CD14-positive monocyte (primary cell): ENCODE data around the gene UBE2G1. TPM values are rescaled to one million over a fixed set of nuclear protein-coding genes. Genes with fewer than 3 reads are reported as not detected.

ENCODE experiments used
- DNase-seq, 3 donors: peaks; one replicate each; pipeline ENCODE4 v3.0.0-alpha.2; 2011 to 2022
- H2AFZ ChIP-seq: 2 replicates; pipeline ENCODE4 v1.6.0; 2012; ENCODE audit warnings: mild to moderate bottlenecking, low read depth, low read length, inconsistent platforms; ENCODE audit not compliant: insufficient read depth, poor library complexity, severe bottlenecking
- H3K27ac ChIP-seq, 2 donors: 1 replicate in 1 of 2; 2 replicates in 1 of 2; pipeline ENCODE4 v1.5.1; 2012 to 2013; ENCODE audit warnings: low read length in 2 of 2, control low read depth in 1 of 2, inconsistent platforms in 1 of 2, low read depth in 1 of 2, mild to moderate bottlenecking in 1 of 2
- H3K27me3 ChIP-seq, 2 donors: one replicate each; pipeline versions ENCODE4 v1.6.0 to v1.6.1; 2011 to 2013; ENCODE audit warnings: low read length in 2 of 2; ENCODE audit not compliant: control insufficient read depth in 2 of 2, insufficient read depth in 2 of 2
- H3K36me3 ChIP-seq, 2 donors: replicated peaks in 1 of 2; 1 replicate in 1 of 2; 2 replicates in 1 of 2; pipeline versions ENCODE4 v1.5.1 to v1.6.1; 2012 to 2013; ENCODE audit warnings: low read length in 2 of 2, control low read depth in 1 of 2, inconsistent platforms in 1 of 2, mild to moderate bottlenecking in 1 of 2; ENCODE audit not compliant: insufficient read depth in 2 of 2, control insufficient read depth in 1 of 2
- H3K4me1 ChIP-seq, 2 donors: 1 replicate in 1 of 2; 2 replicates in 1 of 2; pipeline versions ENCODE4 v1.5.1 to v1.6.1; 2012 to 2013; ENCODE audit warnings: low read length in 2 of 2, control low read depth in 1 of 2, inconsistent platforms in 1 of 2, mild to moderate bottlenecking in 1 of 2, moderate library complexity in 1 of 2; ENCODE audit not compliant: insufficient read depth in 2 of 2, control insufficient read depth in 1 of 2
- H3K4me2 ChIP-seq: replicated peaks from 2 replicates; pipeline ENCODE3; 2012; ENCODE audit warnings: low read length, moderate library complexity, mild to moderate bottlenecking; ENCODE audit not compliant: poor library complexity, severe bottlenecking; ENCODE audit errors: extremely low read depth
- H3K4me3 ChIP-seq, 3 experiments: fragments of 200-600 bp in 1 of 3; sonication (generic) in 1 of 3; replicated peaks in 1 of 3; 1 replicate in 2 of 3; 2 replicates in 1 of 3; pipeline ENCODE4 v1.5.1; 2011 to 2013; ENCODE audit warnings: low read length in 3 of 3, mild to moderate bottlenecking in 3 of 3, control low read depth in 2 of 3, low read depth in 2 of 3, inconsistent platforms in 1 of 3, moderate library complexity in 1 of 3
- H3K79me2 ChIP-seq: 2 replicates; pipeline ENCODE4 v1.6.0; 2012; ENCODE audit warnings: mild to moderate bottlenecking, control low read depth, inconsistent platforms, low read length, moderate library complexity; ENCODE audit not compliant: insufficient read depth
- H3K9ac ChIP-seq: 2 replicates; pipeline ENCODE4 v1.6.0; 2017; ENCODE audit warnings: low read length, mild to moderate bottlenecking; ENCODE audit not compliant: insufficient read depth, poor library complexity, severe bottlenecking
- H3K9me3 ChIP-seq, 2 donors: replicated peaks in 1 of 2; 1 replicate in 1 of 2; 2 replicates in 1 of 2; pipeline versions ENCODE4 v1.5.1 to v1.6.1; 2012 to 2013; ENCODE audit warnings: low read length in 2 of 2, control low read depth in 1 of 2; ENCODE audit not compliant: control insufficient read depth in 1 of 2, insufficient read depth in 1 of 2
- H4K20me1 ChIP-seq: 2 replicates; pipeline ENCODE4 v1.6.0; 2012; ENCODE audit warnings: mild to moderate bottlenecking, low read length, control low read depth, moderate library complexity; ENCODE audit not compliant: insufficient read depth
- H3K27ac Mint-ChIP-seq, 7 donors: one replicate each; pipeline ENCODE4 v1.8.0; 2020; ENCODE audit warnings: mild to moderate bottlenecking in 7 of 7, mixed read lengths in 7 of 7, moderate library complexity in 6 of 7, inconsistent platforms in 2 of 7
- H3K27me3 Mint-ChIP-seq, 3 donors: one replicate each; pipeline ENCODE4 v1.8.0; 2021 to 2022; ENCODE audit warnings: low read depth in 3 of 3, mild to moderate bottlenecking in 3 of 3, mixed read lengths in 3 of 3, moderate library complexity in 3 of 3, inconsistent platforms in 1 of 3
- H3K36me3 Mint-ChIP-seq, 2 donors: one replicate each; pipeline ENCODE4 v1.8.0; 2020; ENCODE audit warnings: mixed read lengths in 2 of 2, inconsistent platforms in 1 of 2, mild to moderate bottlenecking in 1 of 2
- H3K4me1 Mint-ChIP-seq: one replicate; pipeline ENCODE4 v1.8.0; 2020; ENCODE audit warnings: mild to moderate bottlenecking, mixed read lengths
- H3K4me3 Mint-ChIP-seq, 2 donors: one replicate each; pipeline ENCODE4 v1.8.0; 2020; ENCODE audit warnings: mild to moderate bottlenecking in 2 of 2, mixed read lengths in 2 of 2, moderate library complexity in 1 of 2
- H3K9me3 Mint-ChIP-seq, 7 donors: one replicate each; pipeline ENCODE4 v1.8.0; 2020 to 2022; ENCODE audit warnings: mixed read lengths in 7 of 7, mild to moderate bottlenecking in 6 of 7, moderate library complexity in 6 of 7, inconsistent platforms in 2 of 7
- CTCF ChIP-seq: fragments of 200-600 bp; IDR thresholded peaks from one replicate; pipeline ENCODE4 v1.8.0; 2022; ENCODE audit warnings: antibody characterized with exemption, mild to moderate bottlenecking
- WGBS: methylation state at CpG from one replicate; pipeline ENCODE4 v1.1.5; 2013; ENCODE audit warnings: missing lambda C conversion rate; ENCODE audit not compliant: insufficient coverage; 5-methylcytosine and 5-hydroxymethylcytosine counted together
- intact Hi-C, 2 donors: fragments of 100-400 bp; cut with micrococcal nuclease; formaldehyde crosslinking; loops; one replicate each; pipeline versions ENCODE4 v1.15.0 to v1.15.1; 2023
- polyA plus RNA-seq, 3 donors: library from polyadenylated mRNA; depleted of rRNA in 1 of 3; unstranded in 2 of 3; stranded (reverse) in 1 of 3; fragments of 300-500 nt in 2 of 3; fragments of >200 nt in 1 of 3; fragmentation: Illumina TruSeq in 2 of 3; gene quantifications; 1 replicate in 2 of 3; 2 replicates in 1 of 3; pipeline ENCODE4 v1.2.3, GENCODE V29; 2012 to 2021

UBE2G1 gene
- polyA plus RNA-seq, 3 donors: 18.3 to 41.4 (median 29.3) TPM

DNA sequence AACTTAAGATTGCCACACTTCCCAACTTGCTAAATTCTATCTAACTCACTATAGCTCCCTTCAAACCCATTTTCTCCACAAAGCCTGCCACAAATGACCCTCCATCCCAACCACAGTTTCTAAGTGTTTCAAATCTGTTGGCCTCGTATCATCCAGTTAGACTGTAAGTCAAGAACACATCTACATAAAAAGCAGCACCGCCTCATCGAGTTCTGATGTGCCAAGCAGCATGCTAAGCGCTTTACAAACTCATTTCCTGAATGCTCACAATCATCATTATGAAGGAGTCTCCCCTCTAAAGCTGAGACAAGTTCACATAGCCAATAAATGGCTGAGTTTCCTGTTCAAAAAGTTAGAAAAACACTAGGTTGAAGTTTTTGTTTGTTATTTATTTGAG, 93.5 kb downstream of the UBE2G1 start:
- no peak for DNase-seq
- TF ChIP-seq CTCF: no peak
- no peaks in the 10 kb centered on the region for H3K9me3 Mint-ChIP-seq
- H3K4me2 ChIP-seq: no peak overlapping the region
- no peak overlapping the region for H3K4me3 ChIP-seq
- H3K4me1 ChIP-seq: no peaks in the 10 kb centered on the region
- H3K27me3 Mint-ChIP-seq: peaks cover 0 to 1% (median 0%) of the 10 kb centered on the region in 3 donors
- no peak overlapping the region for H3K27ac Mint-ChIP-seq
- peaks cover 44 to 68% of the 10 kb centered on the region in 2 donors for H3K36me3 Mint-ChIP-seq
- H2AFZ ChIP-seq: no peak overlapping the region
- no peaks in the 10 kb centered on the region for H3K9me3 ChIP-seq
- 100% methylated on average over 4 of the region's 4 CpGs for WGBS
- no peaks in the 10 kb centered on the region for H3K79me2 ChIP-seq
- H3K9ac ChIP-seq: no peak overlapping the region
- peaks cover 9% of the 10 kb centered on the region for H3K4me1 Mint-ChIP-seq
- H3K36me3 ChIP-seq: peaks cover 15 to 78% of the 10 kb centered on the region in 2 donors
- H3K27me3 ChIP-seq: no peaks in the 10 kb centered on the region
- peaks cover 39% of the 10 kb centered on the region for H4K20me1 ChIP-seq
- H3K27ac ChIP-seq: no peak overlapping the region
- no peak overlapping the region for H3K4me3 Mint-ChIP-seq
- intact Hi-C loops: no loop called here

DNA sequence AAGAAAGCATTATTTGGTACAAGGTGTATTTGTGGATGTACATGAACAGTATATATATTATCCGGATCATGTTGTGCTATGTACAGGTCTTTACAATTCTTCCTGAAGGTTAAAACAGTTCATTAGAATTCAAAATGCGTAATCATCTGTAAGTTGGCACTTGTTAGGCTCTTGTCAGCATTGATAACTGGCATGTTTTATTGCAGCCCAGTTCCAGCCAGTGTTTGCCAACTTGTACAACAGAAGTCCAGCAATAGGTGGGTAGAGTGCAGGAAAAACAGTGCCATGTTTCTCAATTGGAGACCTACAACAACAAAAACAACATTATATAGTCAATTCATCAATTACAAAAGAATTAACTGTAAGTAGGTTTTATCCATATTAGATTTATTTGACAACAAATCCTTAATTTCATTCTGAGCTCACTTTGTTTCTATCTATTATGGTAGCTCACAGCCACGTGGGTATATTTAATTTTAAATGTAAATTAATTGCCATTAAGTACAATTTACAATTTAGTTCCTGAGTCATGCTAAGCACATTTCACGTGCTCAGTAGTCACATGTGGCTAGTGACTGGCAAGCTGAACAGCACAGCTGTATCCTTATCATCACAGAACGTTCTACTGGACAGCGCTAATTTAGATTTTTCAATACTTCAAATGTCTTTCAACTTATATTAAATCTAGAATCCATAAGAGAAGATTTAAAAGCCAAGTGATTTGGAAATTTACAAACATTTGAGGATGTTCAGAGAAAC, 94.1 kb downstream of the UBE2G1 start:
- Mint-ChIP-seq H3K36me3 (peaks cover 41 to 66% of the 10 kb centered on the region in 2 donors), H3K4me1 (peaks cover 9% of the 10 kb centered on the region), H3K27me3 (peaks cover 0 to 1% (median 0%) of the 10 kb centered on the region in 3 donors), H3K9me3 (no peaks in the 10 kb centered on the region), H3K4me3 (no peak overlapping the region), H3K27ac (no peak overlapping the region)
- DNase-seq: no peak
- no peak overlapping the region for H3K4me3 ChIP-seq
- H3K9me3 ChIP-seq: no peaks in the 10 kb centered on the region
- intact Hi-C loops: no loop called here
- H2AFZ ChIP-seq: no peak overlapping the region
- H3K4me1 ChIP-seq: no peaks in the 10 kb centered on the region
- no peaks in the 10 kb centered on the region for H3K79me2 ChIP-seq
- H3K36me3 ChIP-seq: peaks cover 12 to 76% of the 10 kb centered on the region in 2 donors
- H4K20me1 ChIP-seq: peaks cover 38% of the 10 kb centered on the region
- 94% methylated on average over 3 of the region's 6 CpGs for WGBS
- no peak overlapping the region for H3K27ac ChIP-seq
- no peak overlapping the region for H3K9ac ChIP-seq
- TF ChIP-seq CTCF: no peak
- H3K4me2 ChIP-seq: no peak overlapping the region
- H3K27me3 ChIP-seq: no peaks in the 10 kb centered on the region
